Lung (tissue), 12 donors: ENCODE data around the gene HPN. TPM values are rescaled to one million over a fixed set of nuclear protein-coding genes. Genes with fewer than 3 reads are reported as not detected.

Experiments used
- ATAC-seq: fragments of 200-7000 bp; cut with Tn5 transposase; one replicate; pipeline ENCODE4 v1.9.1; 2020; ENCODE audit warnings: moderate number of reproducible peaks; ENCODE audit not compliant: insufficient read depth, low FRiP score
- DNase-seq, 3 donors: peaks; one replicate each; pipeline ENCODE4 v3.0.0-alpha.2; 2013 to 2017
- H3K27ac ChIP-seq, 2 donors: one replicate each; pipeline ENCODE4 v1.5.1; 2013; ENCODE audit warnings: mild to moderate bottlenecking in 2 of 2, moderate library complexity in 2 of 2, control low read depth in 1 of 2, inconsistent platforms in 1 of 2, low read depth in 1 of 2, low read length in 1 of 2
- H3K27me3 ChIP-seq, 3 donors: one replicate each; pipeline ENCODE4 v1.5.1; 2013; ENCODE audit warnings: low read length in 2 of 3; ENCODE audit not compliant: control insufficient read depth in 3 of 3, insufficient read depth in 3 of 3
- H3K36me3 ChIP-seq, 4 donors: one replicate each; pipeline ENCODE4 v1.5.1; 2013; ENCODE audit warnings: low read length in 4 of 4, mild to moderate bottlenecking in 1 of 4, moderate library complexity in 1 of 4; ENCODE audit not compliant: control insufficient read depth in 4 of 4, insufficient read depth in 4 of 4
- H3K4me1 ChIP-seq, 5 donors: one replicate each; pipeline ENCODE4 v1.5.1; 2013; ENCODE audit warnings: low read length in 5 of 5, mild to moderate bottlenecking in 2 of 5, moderate library complexity in 1 of 5; ENCODE audit not compliant: control insufficient read depth in 5 of 5, insufficient read depth in 5 of 5
- H3K4me3 ChIP-seq: one replicate; pipeline ENCODE4 v1.5.1; 2013; ENCODE audit warnings: mild to moderate bottlenecking, control low read depth, moderate library complexity
- H3K9ac ChIP-seq, 2 donors: one replicate each; pipeline ENCODE4 v1.5.1; 2013; ENCODE audit warnings: low read length in 2 of 2, control low read depth in 1 of 2; ENCODE audit not compliant: insufficient read depth in 1 of 2
- H3K9me3 ChIP-seq, 4 donors: one replicate each; pipeline ENCODE4 v1.5.1; 2013; ENCODE audit warnings: low read length in 3 of 4, mild to moderate bottlenecking in 1 of 4, moderate library complexity in 1 of 4; ENCODE audit not compliant: control insufficient read depth in 4 of 4, insufficient read depth in 3 of 4
- WGBS, 2 donors: extraction: QIAGEN DNeasy Blood & Tissue Kit; methylation state at CpG; one replicate each; pipeline ENCODE4 v1.1.7; 2013; 5-methylcytosine and 5-hydroxymethylcytosine counted together
- polyA plus RNA-seq, 2 donors: library from polyadenylated mRNA; stranded (reverse); fragments of 200-250 nt; gene quantifications; one replicate each; pipeline ENCODE4 v1.2.1, GENCODE V29; 2013
- total RNA-seq, 2 donors: library from RNA; depleted of rRNA in 1 of 2; stranded (reverse); fragments of >200 nt in 1 of 2; gene quantifications; one replicate each; pipeline ENCODE4 v1.2.1, GENCODE V29; 2014 to 2021
- TF ChIP-seq, protein P1 (sequence below): IDR thresholded peaks from 2 replicates; pipeline ENCODE4 v1.5.1; 2012; ENCODE audit warnings: mild to moderate bottlenecking; ENCODE audit errors: control extremely low read depth, extremely low read depth
- donor health status: control.
- donor health status: control.
- donor health status: Bipolar disorder and iron deficiency.
- donor health status: healthy.
- donor health status: DM: yes; HTN: yes; CAD: no.

The HPN gene
- total and polyA plus RNA-seq, 4 donors: 15.4 to 41.4 (median 26.8) TPM

DNA sequence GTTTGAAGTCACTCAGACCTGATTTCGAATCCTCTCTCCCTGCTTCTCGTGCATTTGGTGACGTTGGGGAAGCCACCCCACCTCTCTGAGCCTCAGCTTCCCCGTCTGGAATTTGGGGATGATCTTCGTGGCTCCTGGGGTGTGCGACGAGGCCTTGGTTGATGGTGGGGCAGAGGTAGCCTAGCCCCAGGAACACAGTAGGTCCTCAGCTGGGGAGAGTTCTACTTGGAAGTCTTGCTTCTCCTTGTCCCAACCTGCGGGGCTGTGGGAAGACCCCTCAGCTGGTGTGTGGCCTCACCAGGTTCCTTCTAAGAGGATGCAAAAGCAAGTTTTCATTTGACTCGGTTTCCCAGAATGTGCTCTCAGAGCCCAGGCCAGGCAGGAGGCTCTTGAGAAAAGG lies 13.1 kb downstream of the HPN start:
- Histone ChIP-seq H3K9ac (no peak overlapping the region), H3K4me1 (no peaks in the 10 kb centered on the region), H3K9me3 (no peaks in the 10 kb centered on the region), H3K4me3 (no peak overlapping the region), H3K27me3 (no peaks in the 10 kb centered on the region), H3K36me3 (no peaks in the 10 kb centered on the region), H3K27ac (no peak overlapping the region)
- 88 to 93% methylated on average over 9 of the region's 9 CpGs for WGBS, 2 donors
- DNase-seq (no peak), ATAC-seq (no peak)
- TF ChIP-seq, protein P1, sequence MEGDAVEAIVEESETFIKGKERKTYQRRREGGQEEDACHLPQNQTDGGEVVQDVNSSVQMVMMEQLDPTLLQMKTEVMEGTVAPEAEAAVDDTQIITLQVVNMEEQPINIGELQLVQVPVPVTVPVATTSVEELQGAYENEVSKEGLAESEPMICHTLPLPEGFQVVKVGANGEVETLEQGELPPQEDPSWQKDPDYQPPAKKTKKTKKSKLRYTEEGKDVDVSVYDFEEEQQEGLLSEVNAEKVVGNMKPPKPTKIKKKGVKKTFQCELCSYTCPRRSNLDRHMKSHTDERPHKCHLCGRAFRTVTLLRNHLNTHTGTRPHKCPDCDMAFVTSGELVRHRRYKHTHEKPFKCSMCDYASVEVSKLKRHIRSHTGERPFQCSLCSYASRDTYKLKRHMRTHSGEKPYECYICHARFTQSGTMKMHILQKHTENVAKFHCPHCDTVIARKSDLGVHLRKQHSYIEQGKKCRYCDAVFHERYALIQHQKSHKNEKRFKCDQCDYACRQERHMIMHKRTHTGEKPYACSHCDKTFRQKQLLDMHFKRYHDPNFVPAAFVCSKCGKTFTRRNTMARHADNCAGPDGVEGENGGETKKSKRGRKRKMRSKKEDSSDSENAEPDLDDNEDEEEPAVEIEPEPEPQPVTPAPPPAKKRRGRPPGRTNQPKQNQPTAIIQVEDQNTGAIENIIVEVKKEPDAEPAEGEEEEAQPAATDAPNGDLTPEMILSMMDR: no peak

DNA sequence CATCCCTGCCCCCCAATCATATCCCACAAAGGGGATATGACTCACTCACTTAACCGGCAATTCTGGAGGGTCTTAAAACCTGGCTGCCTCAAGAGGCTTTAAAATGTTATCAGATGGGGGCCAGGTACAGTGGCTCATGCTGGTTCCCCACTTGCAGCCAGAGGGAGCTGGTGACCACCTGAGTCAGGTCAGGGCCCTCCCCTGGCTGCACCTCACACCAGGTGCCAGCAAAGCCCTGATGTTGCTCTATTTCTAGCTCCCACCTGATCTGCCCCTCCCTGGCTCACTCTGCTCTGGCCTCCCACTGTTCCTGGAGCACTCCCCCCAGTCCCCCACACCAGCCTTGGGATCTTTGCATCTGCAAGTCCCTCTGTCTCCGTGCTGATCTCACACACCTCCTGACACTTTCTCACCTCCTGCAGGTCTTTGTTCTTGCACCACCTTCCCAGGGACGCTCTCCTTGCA lies 14.2 kb downstream of the HPN start:
- Histone ChIP-seq H3K9ac (no peak overlapping the region), H3K27ac (no peak overlapping the region), H3K9me3 (no peaks in the 10 kb centered on the region), H3K27me3 (no peaks in the 10 kb centered on the region), H3K36me3 (no peaks in the 10 kb centered on the region), H3K4me1 (no peaks in the 10 kb centered on the region), H3K4me3 (no peak overlapping the region)
- no peak for ATAC-seq
- TF ChIP-seq, protein P1: no peak
- DNase-seq: no peak
- WGBS, 2 donors: 39 to 50% methylated on average over 3 of the region's 3 CpGs

DNA sequence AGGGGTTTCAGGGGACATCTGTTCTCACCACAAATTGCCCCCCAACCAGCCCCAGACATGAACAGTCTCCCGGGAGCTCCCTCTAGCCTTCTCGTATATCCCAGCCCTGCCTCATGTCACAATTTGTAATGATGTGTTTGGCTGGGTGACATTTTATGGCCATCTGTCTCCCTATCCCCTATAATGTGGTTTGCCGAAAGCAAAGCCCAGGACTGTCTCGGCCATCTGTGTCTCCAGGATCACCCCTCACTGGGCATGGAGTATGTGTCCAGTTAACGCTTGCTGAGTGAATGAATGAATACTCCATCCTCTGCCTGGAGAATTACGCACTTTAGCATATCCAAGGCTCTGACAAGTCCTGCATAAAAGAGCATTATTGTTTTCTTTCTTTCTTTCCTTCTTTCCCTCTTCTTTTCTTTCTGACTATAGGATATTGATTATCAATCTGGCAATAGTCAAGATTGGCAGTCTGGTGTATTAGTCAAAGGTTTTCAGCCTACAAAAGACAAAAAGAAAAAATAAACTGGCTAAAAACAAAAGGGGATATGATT lies 15.1 kb downstream of the HPN start:
- no peaks in the 10 kb centered on the region for H3K9me3 ChIP-seq
- ATAC-seq (no peak), DNase-seq (no peak)
- no peaks in the 10 kb centered on the region for H3K36me3 ChIP-seq
- no peaks in the 10 kb centered on the region for H3K27me3 ChIP-seq
- H3K9ac ChIP-seq: no peak overlapping the region
- H3K4me3 ChIP-seq: no peak overlapping the region
- H3K4me1 ChIP-seq: no peaks in the 10 kb centered on the region
- WGBS, 2 donors: 86% methylated on average over 6 of the region's 6 CpGs
- TF ChIP-seq, protein P1: no peak
- H3K27ac ChIP-seq: no peak overlapping the region

DNA sequence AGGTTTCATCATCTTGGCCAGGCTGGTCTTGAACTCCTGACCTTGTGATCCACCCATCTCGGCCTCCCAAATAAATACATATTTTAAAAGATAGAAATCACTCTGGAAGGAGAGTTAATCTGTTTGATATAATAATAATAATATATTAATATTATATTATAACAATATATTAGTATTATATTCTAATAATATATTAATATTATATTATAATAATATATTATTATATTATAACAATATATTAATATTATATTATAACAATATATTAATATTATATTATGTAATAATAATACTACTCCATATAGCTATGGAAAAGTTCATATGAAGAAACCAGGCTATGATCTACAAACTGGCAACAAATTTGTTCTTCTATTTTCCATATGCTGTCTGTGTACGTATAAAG lies 16.8 kb downstream of the HPN start:
- Histone ChIP-seq H3K4me1 (no peaks in the 10 kb centered on the region), H3K9ac (no peak overlapping the region), H3K27ac (no peak overlapping the region), H3K9me3 (no peaks in the 10 kb centered on the region), H3K27me3 (no peaks in the 10 kb centered on the region), H3K4me3 (no peak overlapping the region), H3K36me3 (no peaks in the 10 kb centered on the region)
- ATAC-seq (no peak), DNase-seq (no peak)
- TF ChIP-seq, protein P1: no peak
- WGBS, 2 donors: 85 to 89% methylated on average over 2 of the region's 2 CpGs
